ENCODE results near the gene JAKMIP2.

The JAKMIP2 gene

DNA sequence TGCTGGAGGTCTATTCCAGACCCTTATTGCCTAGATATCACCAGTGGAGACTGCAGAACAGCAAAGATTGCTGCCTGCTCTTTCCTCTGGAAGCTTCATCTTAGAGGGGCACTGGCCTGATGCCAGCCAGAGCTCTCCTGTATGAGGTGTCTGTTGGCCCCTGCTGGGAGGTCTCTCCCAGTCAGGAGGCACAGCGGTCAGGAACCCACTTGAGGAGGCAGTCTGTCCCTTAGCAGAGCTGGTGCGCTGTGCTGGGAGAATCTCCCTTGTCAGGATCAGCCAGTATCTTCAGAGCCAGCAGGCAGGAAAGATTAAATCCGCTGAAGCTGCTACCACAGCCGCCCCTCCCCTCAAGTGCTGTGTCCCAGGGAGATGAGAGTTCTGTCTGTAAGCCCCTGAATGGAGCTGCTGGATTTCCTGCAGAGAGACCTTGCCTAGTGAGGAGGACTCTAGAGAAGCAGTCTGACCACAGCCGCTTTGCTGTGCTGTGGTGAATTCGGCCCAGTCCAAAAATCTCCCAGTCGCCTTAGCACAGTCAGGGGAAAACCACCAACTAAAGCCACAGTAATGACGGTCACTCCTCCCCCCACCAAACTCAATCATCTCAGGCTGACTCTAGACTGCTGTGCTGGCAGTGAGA lies 124.1 kb downstream of the JAKMIP2 start:
- TF ChIP-seq CTCF (IDR thresholded peaks at IDR 0.05; ENCODE audit: low read depth, low read length) = no peak

GRCh38 chr5:147648597-147648996 lies 133.9 kb downstream of the JAKMIP2 start:
- Histone ChIP-seq H3K4me1 (no peaks in the 10 kb centered on the region), H3K36me3 (peaks cover 5% of the 10 kb centered on the region; the same call in 1 of the 2 replicates), H3K9me3 (no peaks in the 10 kb centered on the region), H3K27me3 (no peaks in the 10 kb centered on the region), H3K4me3 (ENCODE audit: low read depth, low read length) (no peak overlapping the region)
- no peak for TF ChIP-seq CTCF (IDR thresholded peaks at IDR 0.05; ENCODE audit: low read depth, low read length)
- no peak for DNase-seq

More for the DNA sequence above, 124.1 kb downstream of the JAKMIP2 start:
- DNase-seq = no peak
- Histone ChIP-seq H3K27me3 (no peaks in the 10 kb centered on the region), H3K9me3 (no peaks in the 10 kb centered on the region), H3K4me3 (ENCODE audit: low read depth, low read length) (no peak overlapping the region), H3K4me1 (no peaks in the 10 kb centered on the region), H3K36me3 (peaks cover 20% of the 10 kb centered on the region)

DNA sequence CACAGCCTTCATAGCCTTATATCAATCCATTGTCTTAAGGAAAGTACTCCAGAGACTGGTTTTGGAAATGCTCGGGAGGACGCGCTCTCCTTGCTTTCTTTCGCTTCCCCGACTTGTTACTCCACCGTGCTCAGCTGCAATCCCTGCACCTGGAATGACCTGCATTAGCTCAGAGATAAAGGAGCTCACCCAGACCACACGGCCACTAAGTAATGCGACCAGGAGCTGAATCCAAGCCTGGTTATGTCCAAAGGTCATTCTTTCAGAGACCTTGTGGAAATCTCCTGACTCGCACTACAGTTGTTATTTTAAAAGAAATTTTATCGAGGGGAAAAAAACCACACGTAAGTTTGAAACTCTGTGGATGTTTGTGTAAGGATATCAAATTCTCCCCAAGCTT lies 137.3 kb downstream of the JAKMIP2 start:
- no peaks in the 10 kb centered on the region for H3K27me3 ChIP-seq
- TF ChIP-seq CTCF (IDR thresholded peaks at IDR 0.05; ENCODE audit: low read depth, low read length) = no peak
- H3K9me3 ChIP-seq = no peaks in the 10 kb centered on the region
- H3K36me3 ChIP-seq = peaks cover 9% of the 10 kb centered on the region; the same call in 1 of the 2 replicates
- H3K4me3 ChIP-seq (ENCODE audit: low read depth, low read length) = no peak overlapping the region
- H3K4me1 ChIP-seq = no peaks in the 10 kb centered on the region
- no peak for DNase-seq

DNA sequence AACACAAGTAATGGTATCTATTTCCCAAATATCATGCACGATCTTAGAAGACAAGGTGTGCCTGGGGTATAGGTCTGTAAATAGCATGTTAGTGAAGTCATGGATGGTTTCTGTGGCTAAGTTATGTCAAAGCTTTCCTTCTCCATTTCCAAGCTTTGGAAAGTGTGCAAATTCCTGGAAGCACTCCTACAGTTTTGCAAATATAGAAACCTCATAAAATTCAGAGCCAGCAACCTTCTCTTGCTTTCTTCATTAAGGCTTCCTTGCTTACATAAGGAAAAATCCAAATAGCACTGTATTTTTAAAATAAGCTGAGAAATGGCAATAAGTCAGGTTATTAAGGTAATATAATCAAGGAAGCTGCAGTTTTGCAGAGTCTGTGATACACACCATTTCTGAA lies 138.1 kb downstream of the JAKMIP2 start:
- H3K4me3 ChIP-seq (ENCODE audit: low read depth, low read length) = no peak overlapping the region
- no peaks in the 10 kb centered on the region for H3K4me1 ChIP-seq
- H3K27me3 ChIP-seq = no peaks in the 10 kb centered on the region
- TF ChIP-seq CTCF (IDR thresholded peaks at IDR 0.05; ENCODE audit: low read depth, low read length) = no peak
- no peaks in the 10 kb centered on the region for H3K9me3 ChIP-seq
- no peak for DNase-seq
- peaks cover 9% of the 10 kb centered on the region for H3K36me3 ChIP-seq

DNA sequence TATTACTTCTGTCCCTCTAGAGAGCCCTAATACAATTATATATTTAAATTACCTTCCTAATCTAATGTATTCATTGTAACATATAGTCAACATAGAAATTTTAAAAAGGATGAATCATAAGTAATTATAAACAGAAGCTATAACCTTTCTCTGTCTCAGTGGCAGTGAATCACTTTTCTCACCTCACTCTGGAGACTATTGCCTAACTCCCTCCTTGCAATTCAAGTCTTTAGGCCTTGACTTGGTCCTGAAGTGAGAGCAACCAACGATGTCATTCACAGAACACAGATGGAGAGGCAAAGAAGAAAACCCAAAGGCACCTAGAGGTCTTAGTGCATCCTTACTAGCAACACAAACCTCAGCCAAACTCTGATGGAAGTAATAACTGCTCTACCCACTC lies 139.4 kb downstream of the JAKMIP2 start:
- DNase-seq = no peak
- Histone ChIP-seq H3K36me3 (peaks cover 13% of the 10 kb centered on the region), H3K9me3 (no peaks in the 10 kb centered on the region), H3K27me3 (no peaks in the 10 kb centered on the region), H3K4me3 (ENCODE audit: low read depth, low read length) (no peak overlapping the region), H3K4me1 (no peaks in the 10 kb centered on the region)
- no peak for TF ChIP-seq CTCF (IDR thresholded peaks at IDR 0.05; ENCODE audit: low read depth, low read length)

- TF ChIP-seq CTCF (IDR thresholded peaks at IDR 0.05; ENCODE audit: low read depth, low read length) = no peak
- H3K9me3 ChIP-seq = no peaks in the 10 kb centered on the region
- DNase-seq = no peak
- no peaks in the 10 kb centered on the region for H3K4me1 ChIP-seq
- H3K36me3 ChIP-seq = peaks cover 13% of the 10 kb centered on the region
- no peaks in the 10 kb centered on the region for H3K27me3 ChIP-seq
- no peak overlapping the region for H3K4me3 ChIP-seq (ENCODE audit: low read depth, low read length)
These were observed 139.9 kb downstream of the JAKMIP2 start for GRCh38 chr5:147642666-147643065.
